ENCODE results near the gene TMEM170A.
A peak's percentile ranks its signal among the peaks of the same experiment; 100 is the strongest.

TMEM170A gene

GRCh38 chr16:75464122-75464918, at the start of gene TMEM170A:
Gene TMEM170A (minus strand): TSS chr16:75464689. CDS start chr16:75464600, 89 bp downstream.
- TF ChIP-seq NFIC (IDR thresholded peaks at IDR 0.05) (peak; percentile 90), EP300 (IDR thresholded peaks at IDR 0.05; ENCODE audit: borderline replicate concordance) (no peak; the same call in 1 of the 2 replicates), FOXM1 (IDR thresholded peaks at IDR 0.05; ENCODE audit: borderline replicate concordance, low read depth) (no peak), EGR1 (IDR thresholded peaks at IDR 0.05) (no peak), MAX (IDR thresholded peaks at IDR 0.05) (peak; percentile 78), YY1 (IDR thresholded peaks at IDR 0.05; ENCODE audit: low read depth) (no peak), ZBTB7A (IDR thresholded peaks at IDR 0.05; ENCODE audit: low read depth) (peak; percentile 76; the same call in 1 of the 2 replicates), TCF12 (IDR thresholded peaks at IDR 0.05; ENCODE audit: low read depth) (peak; percentile 48; the same call in 1 of the 2 replicates), CREB1 (IDR thresholded peaks at IDR 0.05; ENCODE audit: low read depth) (no peak), TAF1 (IDR thresholded peaks at IDR 0.05; ENCODE audit: low read depth) (peak; percentile 55; the same call in 1 of the 2 replicates), RAD21 (IDR thresholded peaks at IDR 0.05; ENCODE audit: low read depth) (peak; percentile 70), CEBPB (IDR thresholded peaks at IDR 0.05) (peak; percentile 22; the same call in 1 of the 2 replicates)
- TF ChIP-seq, protein P1, sequence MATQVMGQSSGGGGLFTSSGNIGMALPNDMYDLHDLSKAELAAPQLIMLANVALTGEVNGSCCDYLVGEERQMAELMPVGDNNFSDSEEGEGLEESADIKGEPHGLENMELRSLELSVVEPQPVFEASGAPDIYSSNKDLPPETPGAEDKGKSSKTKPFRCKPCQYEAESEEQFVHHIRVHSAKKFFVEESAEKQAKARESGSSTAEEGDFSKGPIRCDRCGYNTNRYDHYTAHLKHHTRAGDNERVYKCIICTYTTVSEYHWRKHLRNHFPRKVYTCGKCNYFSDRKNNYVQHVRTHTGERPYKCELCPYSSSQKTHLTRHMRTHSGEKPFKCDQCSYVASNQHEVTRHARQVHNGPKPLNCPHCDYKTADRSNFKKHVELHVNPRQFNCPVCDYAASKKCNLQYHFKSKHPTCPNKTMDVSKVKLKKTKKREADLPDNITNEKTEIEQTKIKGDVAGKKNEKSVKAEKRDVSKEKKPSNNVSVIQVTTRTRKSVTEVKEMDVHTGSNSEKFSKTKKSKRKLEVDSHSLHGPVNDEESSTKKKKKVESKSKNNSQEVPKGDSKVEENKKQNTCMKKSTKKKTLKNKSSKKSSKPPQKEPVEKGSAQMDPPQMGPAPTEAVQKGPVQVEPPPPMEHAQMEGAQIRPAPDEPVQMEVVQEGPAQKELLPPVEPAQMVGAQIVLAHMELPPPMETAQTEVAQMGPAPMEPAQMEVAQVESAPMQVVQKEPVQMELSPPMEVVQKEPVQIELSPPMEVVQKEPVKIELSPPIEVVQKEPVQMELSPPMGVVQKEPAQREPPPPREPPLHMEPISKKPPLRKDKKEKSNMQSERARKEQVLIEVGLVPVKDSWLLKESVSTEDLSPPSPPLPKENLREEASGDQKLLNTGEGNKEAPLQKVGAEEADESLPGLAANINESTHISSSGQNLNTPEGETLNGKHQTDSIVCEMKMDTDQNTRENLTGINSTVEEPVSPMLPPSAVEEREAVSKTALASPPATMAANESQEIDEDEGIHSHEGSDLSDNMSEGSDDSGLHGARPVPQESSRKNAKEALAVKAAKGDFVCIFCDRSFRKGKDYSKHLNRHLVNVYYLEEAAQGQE (IDR thresholded peaks at IDR 0.05; ENCODE audit: low read depth), result no peak
- TF ChIP-seq, protein P2, sequence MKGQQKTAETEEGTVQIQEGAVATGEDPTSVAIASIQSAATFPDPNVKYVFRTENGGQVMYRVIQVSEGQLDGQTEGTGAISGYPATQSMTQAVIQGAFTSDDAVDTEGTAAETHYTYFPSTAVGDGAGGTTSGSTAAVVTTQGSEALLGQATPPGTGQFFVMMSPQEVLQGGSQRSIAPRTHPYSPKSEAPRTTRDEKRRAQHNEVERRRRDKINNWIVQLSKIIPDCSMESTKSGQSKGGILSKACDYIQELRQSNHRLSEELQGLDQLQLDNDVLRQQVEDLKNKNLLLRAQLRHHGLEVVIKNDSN (IDR thresholded peaks at IDR 0.05), result peak; percentile 32; the same call in 1 of the 2 replicates

- TF ChIP-seq ZBTB7A (IDR thresholded peaks at IDR 0.05; ENCODE audit: low read depth) (no peak), FOXM1 (IDR thresholded peaks at IDR 0.05; ENCODE audit: borderline replicate concordance, low read depth) (peak; percentile 68; the same call in 1 of the 2 replicates), CEBPB (IDR thresholded peaks at IDR 0.05) (peak; percentile 94), TCF12 (IDR thresholded peaks at IDR 0.05; ENCODE audit: low read depth) (peak; percentile 46; the same call in 1 of the 2 replicates), NFIC (IDR thresholded peaks at IDR 0.05) (peak; percentile 57; the same call in 1 of the 2 replicates), TAF1 (IDR thresholded peaks at IDR 0.05; ENCODE audit: low read depth) (no peak), EP300 (IDR thresholded peaks at IDR 0.05; ENCODE audit: borderline replicate concordance) (peak; percentile 80; the same call in 1 of the 2 replicates), TEAD4 (IDR thresholded peaks at IDR 0.05) (0 out of 2 replicates have a peak, but pooled peaks have one; percentile 33), YY1 (IDR thresholded peaks at IDR 0.05; ENCODE audit: low read depth) (no peak)
Observed at GRCh38 chr16:75506574-75506973, 42.1 kb upstream of the TMEM170A start.

DNA sequence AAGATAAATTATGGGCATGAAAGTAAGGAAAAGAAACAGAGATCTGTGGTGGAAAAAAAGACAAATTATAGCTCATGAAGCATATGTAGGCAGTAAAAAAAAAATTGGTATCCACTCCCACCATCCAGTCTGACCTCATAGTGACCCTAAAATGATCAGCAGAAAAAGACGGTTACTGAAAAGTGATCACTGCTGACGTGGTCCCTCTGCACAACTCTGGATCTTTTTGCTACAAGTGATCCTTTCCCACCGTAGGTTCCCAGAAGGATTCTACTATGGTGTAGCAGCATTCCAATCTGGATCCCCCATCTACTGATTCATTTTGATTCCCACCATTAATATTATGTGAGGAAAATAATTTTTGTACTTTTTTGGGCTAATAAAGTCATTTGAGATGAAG, 41.6 kb upstream of the TMEM170A start:
- TF ChIP-seq TAF1 (IDR thresholded peaks at IDR 0.05; ENCODE audit: low read depth) (no peak), EGR1 (IDR thresholded peaks at IDR 0.05) (no peak), CEBPB (IDR thresholded peaks at IDR 0.05) (no peak), EP300 (IDR thresholded peaks at IDR 0.05; ENCODE audit: borderline replicate concordance) (no peak), TEAD4 (IDR thresholded peaks at IDR 0.05) (no peak), TCF12 (IDR thresholded peaks at IDR 0.05; ENCODE audit: low read depth) (no peak), FOXM1 (IDR thresholded peaks at IDR 0.05; ENCODE audit: borderline replicate concordance, low read depth) (no peak), NFIC (IDR thresholded peaks at IDR 0.05) (no peak)
- TF ChIP-seq, protein P1 (IDR thresholded peaks at IDR 0.05; ENCODE audit: low read depth), result no peak
- TF ChIP-seq, protein P2 (IDR thresholded peaks at IDR 0.05), result no peak

DNA sequence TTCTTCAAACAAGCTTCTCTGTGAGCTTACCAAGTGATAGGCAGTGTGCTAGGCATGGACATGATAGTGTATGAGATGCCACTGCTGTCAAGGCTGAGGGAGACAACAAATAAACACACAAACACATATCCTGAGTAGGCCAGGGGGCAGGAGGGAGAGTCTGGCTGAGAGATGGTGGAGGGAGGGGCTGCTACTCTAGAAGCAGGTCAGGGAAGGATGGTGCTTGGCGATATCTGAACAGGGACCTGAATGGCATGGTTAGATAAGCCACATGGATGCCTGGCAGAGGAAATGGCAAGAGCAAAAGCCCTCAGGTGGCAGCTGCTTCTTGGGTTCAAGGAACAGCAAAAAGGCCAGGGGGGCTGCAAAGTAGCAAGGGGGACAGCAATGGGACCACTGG, 39.3 kb upstream of the TMEM170A start:
- no peak for TF ChIP-seq NFIC (IDR thresholded peaks at IDR 0.05)
- TF ChIP-seq RAD21 (IDR thresholded peaks at IDR 0.05; ENCODE audit: low read depth), result no peak
- TF ChIP-seq CREB1 (IDR thresholded peaks at IDR 0.05; ENCODE audit: low read depth), result no peak
- no peak for TF ChIP-seq FOXM1 (IDR thresholded peaks at IDR 0.05; ENCODE audit: borderline replicate concordance, low read depth)
- TF ChIP-seq, protein P1 (IDR thresholded peaks at IDR 0.05; ENCODE audit: low read depth), result no peak
- TF ChIP-seq CEBPB (IDR thresholded peaks at IDR 0.05), result no peak
- TF ChIP-seq TEAD4 (IDR thresholded peaks at IDR 0.05), result no peak
- no peak for TF ChIP-seq EGR1 (IDR thresholded peaks at IDR 0.05)
- TF ChIP-seq EP300 (IDR thresholded peaks at IDR 0.05; ENCODE audit: borderline replicate concordance), result no peak
- TF ChIP-seq, protein P2 (IDR thresholded peaks at IDR 0.05), result no peak
- TF ChIP-seq YY1 (IDR thresholded peaks at IDR 0.05; ENCODE audit: low read depth), result no peak
- TF ChIP-seq TAF1 (IDR thresholded peaks at IDR 0.05; ENCODE audit: low read depth), result no peak
- TF ChIP-seq MAX (IDR thresholded peaks at IDR 0.05), result no peak
- no peak for TF ChIP-seq ZBTB7A (IDR thresholded peaks at IDR 0.05; ENCODE audit: low read depth)
- no peak for TF ChIP-seq TCF12 (IDR thresholded peaks at IDR 0.05; ENCODE audit: low read depth)
